ENCODE measurements around the gene RGCC.
A peak's percentile ranks its signal among the peaks of the same experiment; 100 is the strongest.
"Not testable (repeated sequence)": the region's sequence is repeated elsewhere in the genome, so short reads cannot be mapped to it uniquely, and the experiment has no call there.

RGCC gene, protein sequence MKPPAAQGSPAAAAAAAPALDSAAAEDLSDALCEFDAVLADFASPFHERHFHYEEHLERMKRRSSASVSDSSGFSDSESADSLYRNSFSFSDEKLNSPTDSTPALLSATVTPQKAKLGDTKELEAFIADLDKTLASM

DNA sequence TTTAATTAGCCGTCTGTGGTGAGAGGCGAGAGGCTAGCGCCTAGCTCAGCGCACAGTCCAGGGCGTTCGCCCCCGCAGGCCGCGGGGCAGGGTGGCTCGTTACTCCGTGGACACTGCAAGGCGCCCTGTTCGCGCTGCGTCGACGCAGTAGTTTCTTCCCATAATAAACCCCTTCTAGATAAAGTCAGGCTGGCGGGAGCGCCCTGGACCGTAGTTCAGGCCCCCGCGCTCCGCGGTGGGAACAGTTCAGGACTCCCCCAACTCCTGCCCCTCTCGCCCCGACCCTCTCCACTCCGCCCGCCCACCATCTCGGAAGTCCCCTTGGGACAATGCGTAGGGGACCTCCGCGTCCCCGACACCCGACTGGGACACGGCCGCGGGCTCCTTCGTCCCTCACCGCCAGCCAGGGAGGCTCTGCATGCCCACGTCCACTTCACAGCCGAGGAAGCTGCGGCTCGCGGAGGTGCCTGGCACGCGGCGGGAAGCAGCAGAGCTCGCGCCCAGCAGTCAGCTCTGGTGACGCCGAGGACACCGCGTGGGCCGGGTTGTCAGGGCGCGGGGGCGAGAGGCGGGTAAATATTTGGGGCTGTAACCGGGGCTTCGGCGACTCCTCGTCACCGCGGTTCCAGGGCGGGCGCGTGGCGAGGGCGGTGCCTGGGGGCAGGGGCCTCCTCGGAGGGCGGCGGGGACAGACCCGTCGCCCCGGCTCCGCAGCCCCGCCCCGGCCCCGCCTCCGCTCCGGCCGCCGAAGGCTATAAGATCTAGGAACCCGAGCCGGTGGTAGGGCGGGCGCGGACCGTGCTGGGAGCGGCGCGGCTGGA lies at the start of gene RGCC:
Gene RGCC, plus strand, starts transcription at position 783 of the 821 bp plus-strand sequence. CDS start 158 bp downstream, outside the sequence.
- DNase-seq (ENCODE audit: low spot score), result peak; percentile 78

- DNase-seq (ENCODE audit: low spot score), result no peak
These were observed 49.2 kb upstream of the RGCC start for GRCh38 chr13:41408121-41408520.

GRCh38 chr13:41408746-41409145 lies 48.6 kb upstream of the RGCC start:
- no peak for DNase-seq (ENCODE audit: low spot score)

GRCh38 chr13:41409611-41410010 lies 47.7 kb upstream of the RGCC start:
- DNase-seq (ENCODE audit: low spot score), result no peak

- DNase-seq (ENCODE audit: low spot score), result no peak
These were observed 46.3 kb upstream of the RGCC start for GRCh38 chr13:41411060-41411459.

DNA sequence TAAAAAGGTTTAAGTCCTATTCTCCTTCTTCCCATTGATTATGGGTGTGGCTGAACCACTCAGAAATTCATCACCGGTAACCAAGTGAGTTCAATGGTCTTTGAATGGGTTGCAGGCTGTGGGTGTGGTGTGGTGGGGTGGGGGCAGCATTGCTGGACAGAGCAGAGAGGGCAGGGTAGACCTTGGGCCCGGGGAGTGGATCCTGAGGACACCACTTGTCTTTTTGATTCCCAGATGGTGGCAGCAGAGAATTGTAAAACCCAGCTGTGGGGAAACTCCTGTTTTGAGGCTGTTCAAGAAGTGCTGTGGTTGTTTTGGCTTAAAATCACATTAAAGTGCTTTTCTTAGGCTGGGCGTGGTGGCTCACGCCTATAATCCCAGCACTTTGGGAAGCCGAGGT lies 45.8 kb upstream of the RGCC start:
- peak; percentile 23 for DNase-seq (ENCODE audit: low spot score)

DNA sequence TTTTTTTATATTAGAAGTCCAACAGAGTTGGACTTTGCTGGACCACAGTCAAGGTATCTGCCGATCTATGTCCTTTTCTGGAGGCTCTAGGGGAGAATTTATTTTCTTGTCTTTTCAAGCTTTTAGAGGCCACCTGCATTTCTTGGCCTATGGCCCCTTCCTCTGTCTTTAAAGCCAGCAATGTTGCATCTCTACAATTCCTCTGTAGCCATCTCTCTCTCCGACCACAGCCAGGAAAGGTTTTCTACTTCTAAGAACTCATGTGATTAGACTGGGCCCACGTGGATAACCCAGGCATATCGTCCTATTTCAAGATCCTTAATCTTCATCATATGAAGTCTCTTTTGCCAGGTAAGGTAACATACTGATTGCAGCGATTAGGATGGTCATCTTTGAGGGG lies 43.5 kb upstream of the RGCC start:
- no peak for DNase-seq (ENCODE audit: low spot score)

- DNase-seq (ENCODE audit: low spot score), result no peak
These were observed 41.1 kb upstream of the RGCC start for GRCh38 chr13:41416276-41416675.

DNA sequence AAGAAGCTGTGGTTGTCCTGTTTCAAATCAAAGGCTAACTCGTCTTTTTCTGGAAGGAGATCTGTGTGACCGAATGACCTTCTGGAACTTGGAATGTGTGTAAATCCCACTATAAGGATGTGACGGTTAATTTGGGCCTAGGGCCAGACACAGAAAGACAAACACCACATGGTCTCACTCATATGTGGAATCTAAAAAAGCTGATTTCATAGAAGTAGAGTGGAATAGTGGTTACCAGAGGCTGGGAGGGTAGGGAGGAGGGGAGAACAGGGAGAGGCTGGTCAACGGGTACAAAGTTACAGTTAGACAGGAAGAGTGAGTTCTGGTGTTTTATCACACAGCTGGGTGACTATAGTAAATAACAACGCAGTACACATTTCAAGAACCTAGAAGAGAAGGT lies 39.3 kb upstream of the RGCC start:
- DNase-seq (ENCODE audit: low spot score), result no peak

DNA sequence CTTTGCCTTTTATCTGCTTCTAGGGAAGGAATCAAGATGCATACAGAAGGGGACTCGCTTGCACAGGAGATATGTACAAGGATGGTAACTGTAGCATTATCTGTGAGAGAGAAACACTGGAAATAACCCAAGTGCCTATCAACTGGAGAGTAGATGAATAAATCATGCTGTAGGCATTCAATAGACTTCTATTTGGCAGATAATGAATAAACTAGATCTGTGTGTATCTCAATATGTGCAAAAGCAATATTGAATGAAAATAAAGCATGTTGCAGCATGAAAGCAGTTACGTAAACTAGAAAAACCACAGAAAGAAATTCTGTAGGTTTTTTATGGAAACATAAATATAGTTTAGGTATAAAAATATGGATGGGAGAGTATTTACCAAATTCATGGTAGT lies 38.6 kb upstream of the RGCC start:
- no peak for DNase-seq (ENCODE audit: low spot score)

DNA sequence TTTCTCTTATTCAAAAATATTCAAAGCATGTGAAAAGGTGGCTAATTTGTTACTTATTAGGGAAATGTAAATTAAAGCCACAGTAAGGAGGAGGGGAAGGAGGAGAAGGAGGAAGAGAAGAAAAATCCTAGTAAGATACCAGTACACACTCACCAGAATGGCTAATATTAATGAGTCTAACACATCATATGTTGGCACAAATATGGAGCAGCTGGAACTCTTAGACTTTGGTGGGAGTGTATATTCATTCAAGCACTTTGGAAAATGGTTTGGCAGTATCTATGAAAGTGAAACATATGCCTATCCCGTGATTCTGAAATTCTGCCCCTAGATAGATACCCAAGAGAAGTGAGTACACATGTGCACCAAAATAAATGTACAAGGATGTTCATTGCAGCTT lies 38.1 kb upstream of the RGCC start:
- no peak for DNase-seq (ENCODE audit: low spot score)

- DNase-seq (ENCODE audit: low spot score), result no peak
These were observed 37.2 kb upstream of the RGCC start for GRCh38 chr13:41420146-41420545.

- not testable (repeated sequence) for DNase-seq (ENCODE audit: low spot score)
These were observed 36.0 kb upstream of the RGCC start for GRCh38 chr13:41421330-41421729.

DNA sequence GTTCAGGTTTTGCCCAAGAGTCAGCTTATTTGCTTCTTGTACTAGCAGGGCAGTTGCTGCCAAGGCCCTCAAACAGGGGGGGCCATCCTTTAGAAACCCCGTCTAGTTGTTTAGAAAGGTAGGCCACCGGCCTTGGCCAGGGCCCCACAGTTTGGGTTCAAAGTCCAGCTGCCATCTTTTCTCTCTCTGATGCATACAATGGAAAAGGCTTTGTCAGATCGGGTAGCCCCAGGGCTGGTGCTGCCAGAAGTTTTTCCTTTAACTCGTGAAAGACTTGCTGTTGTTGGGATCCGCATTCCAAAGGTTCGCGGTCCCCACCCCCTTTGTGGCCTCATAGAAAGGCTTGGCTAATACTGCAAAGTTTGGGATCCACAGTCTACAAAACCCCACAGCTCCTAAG lies 35.4 kb upstream of the RGCC start:
- DNase-seq (ENCODE audit: low spot score), result not testable (repeated sequence)

DNA sequence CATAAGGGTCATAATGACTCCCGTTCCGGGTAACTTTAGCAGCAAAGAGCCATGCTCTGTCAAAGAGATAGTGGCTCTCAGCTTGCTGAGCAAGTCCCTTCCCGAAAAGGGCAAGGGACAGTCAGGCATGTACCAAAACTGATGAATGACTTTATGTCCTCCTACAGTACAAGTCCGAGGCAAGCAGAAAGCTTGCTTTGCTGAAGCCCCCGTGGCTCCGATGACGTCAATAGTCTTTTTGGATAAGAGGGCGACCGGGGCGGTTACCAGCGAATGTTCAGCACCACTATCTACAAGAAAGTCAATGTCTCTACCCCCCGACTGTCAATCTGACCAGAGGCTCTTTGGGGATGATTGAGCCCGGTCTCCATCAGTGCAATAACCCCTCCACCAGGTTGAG lies 34.1 kb upstream of the RGCC start:
- DNase-seq (ENCODE audit: low spot score), result not testable (repeated sequence)

DNA sequence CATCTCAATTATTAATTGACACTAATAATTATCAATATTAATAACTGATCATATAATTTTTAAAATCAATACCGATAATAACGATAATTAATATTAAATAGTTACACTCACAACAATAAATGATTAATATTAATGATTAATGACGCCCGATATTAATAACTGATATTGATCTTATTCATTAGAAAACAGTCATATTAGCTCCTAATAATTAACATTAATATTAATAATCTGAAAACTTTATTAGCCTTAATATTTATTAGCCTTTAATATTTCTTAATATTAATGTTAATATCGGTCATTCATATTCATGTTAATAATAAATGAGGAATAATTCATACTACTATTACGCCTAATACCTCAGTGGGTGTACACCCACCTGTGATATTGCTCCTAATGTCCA lies 32.7 kb upstream of the RGCC start:
- not testable (repeated sequence) for DNase-seq (ENCODE audit: low spot score)

DNA sequence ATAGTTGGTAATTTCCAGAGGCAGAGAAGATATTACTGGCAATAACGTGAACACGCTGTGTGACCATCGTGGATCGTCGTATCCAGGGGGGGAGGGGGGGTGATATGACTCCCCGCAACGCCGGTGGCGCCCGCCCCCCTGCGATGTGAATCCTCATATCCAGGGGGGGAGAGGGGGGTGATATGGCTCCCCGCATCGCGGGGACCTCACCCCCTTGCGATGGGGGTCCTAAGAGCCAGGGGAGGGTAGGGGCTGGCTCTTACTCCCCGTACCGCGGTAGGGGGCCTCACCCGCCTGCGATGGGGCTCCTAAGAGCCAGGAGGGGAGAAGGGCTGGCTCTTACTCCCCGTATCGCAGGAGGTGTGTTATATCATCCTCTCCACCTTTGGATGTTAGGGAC lies 31.3 kb upstream of the RGCC start:
- DNase-seq (ENCODE audit: low spot score), result no peak

- no peak for DNase-seq (ENCODE audit: low spot score)
These were observed 29.7 kb upstream of the RGCC start for GRCh38 chr13:41427666-41428065.

GRCh38 chr13:41428155-41428554 lies 29.2 kb upstream of the RGCC start:
- no peak for DNase-seq (ENCODE audit: low spot score)

DNA sequence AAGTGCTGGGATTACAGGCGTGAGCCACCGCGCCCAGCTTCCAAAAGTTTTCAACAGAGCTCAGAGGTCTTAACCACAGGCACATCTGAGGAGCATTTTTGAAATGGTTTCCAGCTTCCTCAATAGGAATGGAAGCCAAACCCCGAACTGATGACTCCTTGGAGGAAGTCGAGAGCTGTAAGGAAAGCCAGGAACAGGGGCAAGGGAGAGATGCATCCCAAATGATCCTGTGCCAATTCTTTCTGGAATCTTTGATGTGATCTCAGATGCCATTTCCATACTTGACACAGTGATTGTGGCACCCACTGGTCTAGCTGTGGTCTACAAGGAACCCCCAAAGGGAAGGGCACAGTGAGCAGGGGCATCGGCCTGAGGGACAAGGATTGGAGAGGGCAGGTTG lies 23.3 kb upstream of the RGCC start:
- DNase-seq (ENCODE audit: low spot score), result not testable (repeated sequence)

DNA sequence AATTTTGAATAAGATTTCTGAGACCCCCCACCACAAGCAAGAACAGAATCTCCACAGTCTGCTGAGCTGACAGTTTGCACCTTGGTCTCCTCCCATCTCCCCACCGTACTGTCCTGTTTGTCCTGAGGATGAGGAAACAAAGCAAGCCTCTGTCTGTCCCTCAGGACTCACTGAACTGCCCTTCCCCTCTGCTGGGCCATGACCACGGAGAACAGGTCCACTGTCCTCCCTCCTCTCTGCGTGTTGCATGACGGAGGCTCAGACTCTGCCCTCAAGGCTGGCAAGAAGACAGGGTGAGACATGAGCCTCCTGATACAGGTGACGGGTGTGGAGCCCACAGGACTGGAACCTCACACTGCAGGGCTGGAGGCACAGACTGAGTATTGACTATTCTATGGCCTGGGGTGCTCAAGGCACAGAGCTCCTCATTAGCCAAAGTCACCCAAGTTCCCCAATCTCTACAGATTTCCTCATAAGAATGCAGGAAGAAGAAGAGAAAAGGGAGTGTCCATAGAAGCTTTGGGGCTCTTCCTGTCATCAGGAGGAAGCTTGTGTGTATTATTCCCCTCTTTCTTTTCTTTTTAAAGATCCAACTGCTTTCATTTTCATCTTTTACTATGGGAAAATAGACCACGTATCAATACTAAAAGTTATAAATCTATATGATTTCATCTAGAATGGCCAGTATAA lies 22.4 kb upstream of the RGCC start:
- DNase-seq (ENCODE audit: low spot score), result no peak

DNA sequence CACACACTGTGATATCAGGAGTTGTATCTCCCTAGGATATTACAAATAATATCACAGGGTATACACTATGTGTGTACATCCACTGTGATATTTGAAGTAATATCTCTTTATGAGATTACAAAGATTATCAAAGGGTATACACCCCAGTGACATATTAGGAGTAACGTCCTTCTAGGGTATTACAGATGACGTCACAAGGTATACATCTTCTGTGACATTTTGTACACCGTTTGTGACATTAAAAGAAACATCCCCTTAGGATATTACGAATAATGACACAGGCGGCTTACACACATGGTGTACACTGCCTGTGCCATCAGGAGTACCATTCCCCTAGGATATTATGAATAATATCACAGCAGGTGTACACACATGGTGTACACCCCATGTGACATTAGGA lies 13.4 kb upstream of the RGCC start:
- DNase-seq (ENCODE audit: low spot score), result no peak

GRCh38 chr13:41452462-41452861 lies 4.9 kb upstream of the RGCC start:
- DNase-seq (ENCODE audit: low spot score), result no peak

Measured in HuH-7 (cell line).